ENCODE measurements around the gene MOB3A. TPM values are rescaled to one million over a fixed set of nuclear protein-coding genes. Genes with fewer than 3 reads are reported as not detected.

MOB3A gene
- 10 to 100 TPM; 41.1 to 43.6 TPM for total RNA-seq
- 10 to 100 TPM; 12.5 to 15.5 TPM for polyA plus RNA-seq
- long read RNA-seq, donor 1, partial matches to known transcripts: 30 of 37 reads
- long read RNA-seq, donor 1, other reads (novel, unspliced or antisense): 2 of 37 reads
- long read RNA-seq, donor 2, partial matches to known transcripts: 0 of 22 reads
- long read RNA-seq, donor 2, other reads (novel, unspliced or antisense): 20 of 22 reads

GRCh38 chr19:2096034-2096479 lies at the start of gene MOB3A:
Gene MOB3A, minus strand, starts transcription at chr19:2096326. Its CDS starts 17,766 bp downstream, at chr19:2078560.
- intact Hi-C loops (cut with DNase I): loop anchor here in 1 of 2 donors (5.0 kb wide), 1 partner anchor 56 kb away; the partner anchor contains the start of gene AP3D1
- H3K36me3 ChIP-seq (ENCODE audit: control insufficient read depth in 1 of 2, insufficient read depth in 2 of 2, low read length in 1 of 2): no peaks in the 10 kb centered on the region
- H3K27ac ChIP-seq (ENCODE audit: low read depth in 1 of 2, low read length in 2 of 2): peak within 1 kb of the TSS in 1 of 2 donors; percentile 55
- H3K4me1 ChIP-seq (ENCODE audit: control insufficient read depth in 1 of 2, insufficient read depth in 2 of 2, low read length in 2 of 2): no peaks in the 10 kb centered on the region
- WGBS, 2 donors: 1% methylated on average over 53 to 56 of the region's 56 CpGs
- no peaks in the 10 kb centered on the region for H3K27me3 ChIP-seq (ENCODE audit: control insufficient read depth in 1 of 2, insufficient read depth in 2 of 2, low read length in 1 of 2)
- DNase-seq (peak; percentile 94 to 96), ATAC-seq (ENCODE audit: low FRiP score) (peak; percentile 89)
- no peaks in the 10 kb centered on the region for H3K9me3 ChIP-seq (ENCODE audit: control insufficient read depth, low read length)
- peak within 1 kb of the TSS; percentile 37 to 44 for H3K4me3 ChIP-seq (ENCODE audit: low read length in 2 of 2)

DNA sequence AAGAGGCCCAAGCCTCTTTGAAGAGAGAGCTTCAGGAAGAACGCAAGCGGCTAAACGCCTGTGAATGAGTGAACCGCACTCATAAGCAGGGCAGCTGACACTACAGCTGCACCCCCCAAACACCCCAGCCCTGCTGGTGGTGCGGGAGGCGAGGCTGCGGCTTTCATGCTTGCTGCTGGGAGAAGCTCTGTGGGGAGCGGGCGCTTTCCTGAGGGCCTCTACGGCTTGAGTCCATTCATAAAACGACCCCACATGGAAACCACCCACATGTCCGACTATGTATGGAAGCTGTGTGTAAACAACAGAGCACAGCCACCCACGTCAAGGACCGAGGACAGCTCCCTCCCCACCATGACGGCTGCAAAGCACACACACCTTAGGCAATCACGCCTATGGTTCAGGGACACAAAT lies 49.7 kb upstream of the MOB3A start:
- no peaks in the 10 kb centered on the region for H3K9me3 ChIP-seq (ENCODE audit: control insufficient read depth, low read length)
- intact Hi-C loops (cut with DNase I): no loop called here
- ATAC-seq (ENCODE audit: low FRiP score) (no peak), DNase-seq (no peak)
- no peak overlapping the region for H3K27ac ChIP-seq (ENCODE audit: low read depth in 1 of 2, low read length in 2 of 2)
- H3K4me1 ChIP-seq (ENCODE audit: control insufficient read depth in 1 of 2, insufficient read depth in 2 of 2, low read length in 2 of 2): no peaks in the 10 kb centered on the region
- WGBS, 2 donors: 56 to 63% methylated on average over 16 of the region's 16 CpGs
- no peaks in the 10 kb centered on the region for H3K27me3 ChIP-seq (ENCODE audit: control insufficient read depth in 1 of 2, insufficient read depth in 2 of 2, low read length in 1 of 2)
- no peaks in the 10 kb centered on the region for H3K36me3 ChIP-seq (ENCODE audit: control insufficient read depth in 1 of 2, insufficient read depth in 2 of 2, low read length in 1 of 2)
- H3K4me3 ChIP-seq (ENCODE audit: low read length in 2 of 2): no peak overlapping the region

GRCh38 chr19:2144190-2144589 lies 48.1 kb upstream of the MOB3A start:
- Histone ChIP-seq H3K4me1 (ENCODE audit: control insufficient read depth in 1 of 2, insufficient read depth in 2 of 2, low read length in 2 of 2) (no peaks in the 10 kb centered on the region), H3K27me3 (ENCODE audit: control insufficient read depth in 1 of 2, insufficient read depth in 2 of 2, low read length in 1 of 2) (no peaks in the 10 kb centered on the region), H3K4me3 (ENCODE audit: low read length in 2 of 2) (no peak overlapping the region), H3K27ac (ENCODE audit: low read depth in 1 of 2, low read length in 2 of 2) (no peak overlapping the region), H3K9me3 (ENCODE audit: control insufficient read depth, low read length) (no peaks in the 10 kb centered on the region), H3K36me3 (ENCODE audit: control insufficient read depth in 1 of 2, insufficient read depth in 2 of 2, low read length in 1 of 2) (no peaks in the 10 kb centered on the region)
- intact Hi-C loops (cut with DNase I): no loop called here
- DNase-seq: no peak
- 95 to 96% methylated on average over 15 of the region's 15 CpGs for WGBS, 2 donors
- no peak for ATAC-seq (ENCODE audit: low FRiP score)

DNA sequence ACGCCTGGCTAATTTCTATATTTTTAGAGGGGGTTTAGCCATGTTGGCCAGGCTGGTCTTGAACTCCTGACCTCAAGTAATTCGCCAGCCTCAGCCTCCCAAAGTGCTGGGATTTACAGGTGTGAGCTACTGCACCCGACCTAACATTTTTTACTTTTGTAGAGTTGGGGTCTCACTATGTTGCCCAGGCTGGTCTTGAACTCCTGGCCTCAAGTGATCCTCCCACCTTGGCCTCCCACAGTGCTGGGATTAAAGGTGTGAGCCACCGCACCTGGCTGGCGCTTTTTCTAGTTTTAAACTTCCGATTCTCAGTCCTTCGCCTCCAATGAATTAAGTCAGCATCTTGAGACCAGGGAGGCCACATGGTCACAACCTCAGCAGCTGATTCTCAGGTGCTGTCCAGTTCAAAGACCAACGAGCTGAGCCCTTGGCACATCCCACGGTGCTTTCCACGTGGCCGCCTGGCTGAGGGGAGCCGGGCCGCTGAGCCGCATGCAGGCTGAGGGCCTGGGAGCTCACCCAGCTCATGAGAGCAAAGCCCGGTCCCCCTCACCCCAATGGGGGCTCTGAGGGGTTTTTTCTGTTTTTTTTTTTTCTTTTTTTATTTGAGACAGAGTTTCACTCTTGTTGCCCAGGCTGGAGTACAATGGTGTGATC lies 46.2 kb upstream of the MOB3A start:
- DNase-seq: no peak
- no peaks in the 10 kb centered on the region for H3K4me1 ChIP-seq (ENCODE audit: control insufficient read depth in 1 of 2, insufficient read depth in 2 of 2, low read length in 2 of 2)
- no peak overlapping the region for H3K4me3 ChIP-seq (ENCODE audit: low read length in 2 of 2)
- no peaks in the 10 kb centered on the region for H3K9me3 ChIP-seq (ENCODE audit: control insufficient read depth, low read length)
- ATAC-seq (ENCODE audit: low FRiP score): no peak
- 94 to 95% methylated on average over 15 of the region's 15 CpGs for WGBS, 2 donors
- peaks cover 0 to 2% of the 10 kb centered on the region in 2 donors for H3K36me3 ChIP-seq (ENCODE audit: control insufficient read depth in 1 of 2, insufficient read depth in 2 of 2, low read length in 1 of 2)
- intact Hi-C loops (cut with DNase I): no loop called here
- no peak overlapping the region for H3K27ac ChIP-seq (ENCODE audit: low read depth in 1 of 2, low read length in 2 of 2)
- no peaks in the 10 kb centered on the region for H3K27me3 ChIP-seq (ENCODE audit: control insufficient read depth in 1 of 2, insufficient read depth in 2 of 2, low read length in 1 of 2)

DNA sequence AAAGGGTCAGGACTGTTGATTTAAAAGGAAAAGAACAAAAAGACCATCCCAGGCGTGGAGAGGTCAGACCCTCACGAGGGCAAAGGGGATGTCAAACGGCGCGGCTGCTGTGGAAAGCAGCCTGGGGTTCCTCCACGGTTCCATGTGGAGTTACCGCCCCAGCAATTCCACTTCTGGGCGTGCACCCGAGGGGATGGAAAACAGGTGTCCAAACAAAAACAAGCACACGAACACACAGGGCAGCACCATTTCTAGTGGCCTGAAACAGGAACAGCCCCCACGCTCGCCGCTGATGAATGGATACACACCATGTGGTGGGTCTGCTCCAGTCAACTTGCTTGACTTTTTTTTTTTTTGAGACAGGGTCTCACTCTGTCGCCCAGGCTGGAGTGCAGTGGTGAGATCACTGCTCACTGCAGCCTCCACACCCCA lies 44.0 kb upstream of the MOB3A start:
- ATAC-seq (ENCODE audit: low FRiP score) (no peak), DNase-seq (peak in 1 of 2 donors; percentile 67)
- Histone ChIP-seq H3K27me3 (ENCODE audit: control insufficient read depth in 1 of 2, insufficient read depth in 2 of 2, low read length in 1 of 2) (no peaks in the 10 kb centered on the region), H3K4me1 (ENCODE audit: control insufficient read depth in 1 of 2, insufficient read depth in 2 of 2, low read length in 2 of 2) (no peaks in the 10 kb centered on the region), H3K4me3 (ENCODE audit: low read length in 2 of 2) (no peak overlapping the region), H3K27ac (ENCODE audit: low read depth in 1 of 2, low read length in 2 of 2) (no peak overlapping the region), H3K36me3 (ENCODE audit: control insufficient read depth in 1 of 2, insufficient read depth in 2 of 2, low read length in 1 of 2) (peaks cover 0 to 2% of the 10 kb centered on the region in 2 donors), H3K9me3 (ENCODE audit: control insufficient read depth, low read length) (no peaks in the 10 kb centered on the region)
- WGBS, 2 donors: 56 to 69% methylated on average over 14 of the region's 14 CpGs
- intact Hi-C loops (cut with DNase I): no loop called here

DNA sequence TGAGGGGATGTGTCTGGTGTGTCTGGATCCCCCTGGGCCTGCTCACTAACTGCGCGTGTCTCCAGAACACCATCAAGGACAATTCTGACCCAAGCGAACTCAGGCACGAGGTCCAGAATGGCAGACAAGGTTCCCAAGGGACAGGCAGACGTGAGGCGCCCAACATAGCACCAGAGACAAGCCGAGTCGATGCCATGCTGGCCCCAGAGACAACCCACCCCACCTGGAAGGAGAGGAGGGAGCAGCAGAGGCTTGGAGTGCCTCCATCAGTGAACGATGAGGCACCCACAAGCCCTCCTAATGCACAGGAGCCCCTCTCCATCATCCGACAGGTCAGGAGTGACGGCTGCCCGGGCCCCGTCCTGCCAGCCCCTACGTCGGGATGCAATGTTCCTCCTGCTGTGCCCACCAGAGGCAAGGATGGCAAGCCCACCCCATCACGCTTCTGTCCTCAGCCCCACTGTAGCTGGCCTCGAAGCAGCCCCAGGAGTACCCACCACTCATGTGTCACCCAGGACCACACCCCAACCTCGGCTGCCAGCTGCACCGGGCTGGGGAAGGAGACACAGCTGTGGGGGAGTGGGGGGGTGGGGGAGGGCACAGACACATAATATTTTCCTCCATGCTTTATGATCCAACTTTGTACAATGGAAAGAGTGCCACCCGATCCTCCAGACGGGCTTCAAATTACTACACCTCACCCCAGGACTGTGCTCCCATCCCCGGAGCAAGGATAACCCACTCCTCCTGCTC lies 43.4 kb upstream of the MOB3A start:
- no peaks in the 10 kb centered on the region for H3K27me3 ChIP-seq (ENCODE audit: control insufficient read depth in 1 of 2, insufficient read depth in 2 of 2, low read length in 1 of 2)
- intact Hi-C loops (cut with DNase I): no loop called here
- no peak overlapping the region for H3K27ac ChIP-seq (ENCODE audit: low read depth in 1 of 2, low read length in 2 of 2)
- DNase-seq: no peak
- H3K4me1 ChIP-seq (ENCODE audit: control insufficient read depth in 1 of 2, insufficient read depth in 2 of 2, low read length in 2 of 2): no peaks in the 10 kb centered on the region
- H3K4me3 ChIP-seq (ENCODE audit: low read length in 2 of 2): no peak overlapping the region
- peaks cover 0 to 2% of the 10 kb centered on the region in 2 donors for H3K36me3 ChIP-seq (ENCODE audit: control insufficient read depth in 1 of 2, insufficient read depth in 2 of 2, low read length in 1 of 2)
- no peak for ATAC-seq (ENCODE audit: low FRiP score)
- no peaks in the 10 kb centered on the region for H3K9me3 ChIP-seq (ENCODE audit: control insufficient read depth, low read length)
- WGBS, 2 donors: 71 to 76% methylated on average over 22 of the region's 22 CpGs

DNA sequence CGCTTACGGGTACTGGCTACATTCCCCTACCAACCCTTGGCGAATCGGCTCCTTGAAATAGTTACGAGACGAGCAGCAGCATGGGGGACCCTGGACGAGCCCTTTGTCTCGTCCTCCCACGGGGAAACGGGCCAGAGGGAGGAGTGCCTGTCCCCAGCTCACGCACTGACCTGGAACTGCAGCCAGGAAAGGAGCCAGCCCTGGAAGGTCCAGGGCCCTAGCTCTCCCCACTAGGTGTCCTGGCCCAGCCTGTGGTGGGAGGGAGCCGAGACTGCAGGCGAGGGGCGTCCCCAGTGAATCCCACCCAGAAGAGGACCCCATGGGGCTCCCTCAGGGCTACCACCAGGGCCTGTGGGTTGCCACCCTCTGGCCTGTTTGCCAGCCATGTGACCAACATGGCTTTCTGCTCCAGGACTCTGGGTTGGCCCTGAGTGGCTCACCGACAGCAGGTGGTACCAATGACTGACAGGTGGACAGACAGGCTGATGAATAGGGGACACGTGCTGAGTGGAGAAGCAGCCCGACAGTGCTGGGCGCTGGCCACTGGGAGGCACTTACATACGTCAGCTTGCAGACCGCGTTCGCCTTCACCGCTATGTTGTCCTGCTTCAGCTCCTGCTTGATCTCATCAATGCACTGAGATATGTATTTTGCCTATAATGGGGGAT lies 42.1 kb upstream of the MOB3A start:
- Histone ChIP-seq H3K36me3 (ENCODE audit: control insufficient read depth in 1 of 2, insufficient read depth in 2 of 2, low read length in 1 of 2) (peaks cover 0 to 2% of the 10 kb centered on the region in 2 donors), H3K4me1 (ENCODE audit: control insufficient read depth in 1 of 2, insufficient read depth in 2 of 2, low read length in 2 of 2) (no peaks in the 10 kb centered on the region), H3K9me3 (ENCODE audit: control insufficient read depth, low read length) (no peaks in the 10 kb centered on the region), H3K4me3 (ENCODE audit: low read length in 2 of 2) (no peak overlapping the region), H3K27ac (ENCODE audit: low read depth in 1 of 2, low read length in 2 of 2) (no peak overlapping the region), H3K27me3 (ENCODE audit: control insufficient read depth in 1 of 2, insufficient read depth in 2 of 2, low read length in 1 of 2) (no peaks in the 10 kb centered on the region)
- WGBS, 2 donors: 84 to 85% methylated on average over 23 of the region's 23 CpGs
- intact Hi-C loops (cut with DNase I): no loop called here
- no peak for ATAC-seq (ENCODE audit: low FRiP score)
- no peak for DNase-seq

DNA sequence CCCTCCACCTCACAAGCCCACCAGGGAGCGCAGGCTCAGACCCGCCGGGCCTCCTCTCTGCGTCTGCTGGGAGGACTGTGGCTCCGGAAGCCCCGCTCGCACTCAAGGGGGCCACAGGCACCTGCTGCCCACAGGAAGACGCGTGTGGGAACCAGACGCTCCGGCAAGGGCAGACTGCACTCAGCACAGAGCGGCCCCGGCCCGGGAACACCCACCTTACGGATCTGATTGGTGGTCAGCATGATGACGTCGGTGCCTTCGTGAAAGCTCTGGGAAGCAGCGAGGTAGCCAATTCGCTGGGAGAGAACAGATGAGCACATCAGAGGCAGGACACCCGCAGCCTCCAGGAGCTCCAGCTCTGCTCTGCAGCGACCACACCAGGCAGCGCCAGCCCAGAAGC lies 40.7 kb upstream of the MOB3A start:
- 87 to 90% methylated on average over 23 of the region's 23 CpGs for WGBS, 2 donors
- H3K36me3 ChIP-seq (ENCODE audit: control insufficient read depth in 1 of 2, insufficient read depth in 2 of 2, low read length in 1 of 2): peaks cover 0 to 4% of the 10 kb centered on the region in 2 donors
- intact Hi-C loops (cut with DNase I): no loop called here

More for the DNA sequence above, 40.7 kb upstream of the MOB3A start:
- Histone ChIP-seq H3K4me1 (ENCODE audit: control insufficient read depth in 1 of 2, insufficient read depth in 2 of 2, low read length in 2 of 2) (no peaks in the 10 kb centered on the region), H3K4me3 (ENCODE audit: low read length in 2 of 2) (no peak overlapping the region), H3K27me3 (ENCODE audit: control insufficient read depth in 1 of 2, insufficient read depth in 2 of 2, low read length in 1 of 2) (no peaks in the 10 kb centered on the region), H3K27ac (ENCODE audit: low read depth in 1 of 2, low read length in 2 of 2) (no peak overlapping the region), H3K9me3 (ENCODE audit: control insufficient read depth, low read length) (no peaks in the 10 kb centered on the region)
- DNase-seq (no peak), ATAC-seq (ENCODE audit: low FRiP score) (no peak)
